ENCODE measurements around the gene RGS3. TPM values are rescaled to one million over a fixed set of nuclear protein-coding genes. Genes with fewer than 3 reads are reported as not detected.

Gene RGS3
- total and polyA plus RNA-seq, 2 of the 13 experiments (the other 11 are each of a cell fraction or from before 2014, with no cell fraction given): 17.1 to 28.8 TPM

- no peak overlapping the region for H2AFZ ChIP-seq (ENCODE audit: low read length)
- peak overlapping the region; percentile 97 for H3K4me2 ChIP-seq (ENCODE audit: low read depth, low read length)
- peaks cover 88% of the 10 kb centered on the region for H3K4me1 ChIP-seq (ENCODE audit: insufficient read depth, low read length)
- BruUV-seq (replicated peaks): no TSS peak
- ATAC-seq (no peak), FAIRE-seq (no peak), DNase-seq (ENCODE audit: low spot score) (no peak)
- peaks cover 71% of the 10 kb centered on the region for H3K79me2 ChIP-seq (ENCODE audit: insufficient read depth, low read length)
- H4K20me1 ChIP-seq (ENCODE audit: insufficient read depth, low read length): no peaks in the 10 kb centered on the region
- peak overlapping the region; percentile 21; the same call in 1 of the 2 replicates for H3K9ac ChIP-seq (ENCODE audit: insufficient read depth, low read depth, low read length)
- ChIA-PET CTCF (ENCODE audit: low intra/inter-chr PET ratio, low total read pairs) (no interaction called here), POLR2A (interaction anchor here (0.8 kb wide), 1 partner anchor 56 kb away, joined by 3 read pairs; the partner anchor contains the start of genes C9orf43 and POLE3)
- H3K27ac ChIP-seq (ENCODE audit: extremely low read length, insufficient read depth, low read length): no peak overlapping the region
- H3K36me3 ChIP-seq (replicated peaks in 1 of 2; ENCODE audit: control insufficient read depth in 1 of 2, insufficient read depth in 2 of 2, low read length in 2 of 2): 0 out of 5 replicates have a peak, but pooled peaks cover 0 to 1% of the 10 kb centered on the region in 2 experiments
- in situ Hi-C loops (cut with HindIII; ENCODE audit: extremely low pct_ligation_motif_present, low pct_unique_long_range_greater_than_20kb) (no loop called here), intact Hi-C loops (cut with micrococcal nuclease; ENCODE audit: unreplicated experiment) (no loop called here)
- H3K9me3 ChIP-seq (ENCODE audit: low read length): no peaks in the 10 kb centered on the region
- H3K27me3 ChIP-seq (ENCODE audit: control insufficient read depth in 1 of 2, insufficient read depth in 2 of 2, low read length in 2 of 2): no peaks in the 10 kb centered on the region
- 52% methylated on average over 2 of the region's 2 CpGs for WGBS (ENCODE audit: low lambda C conversion rate)
- H3K4me3 ChIP-seq (replicated peaks in 1 of 3; ENCODE audit: insufficient read depth in 1 of 3, low read depth in 2 of 3, low read length in 3 of 3): peak overlapping the region; percentile 37 to 92 (median 82)
- no peak for TF ChIP-seq TOE1 (CRISPR knock-in tag; IDR thresholded peaks at IDR 0.05)
These were observed 2.1 kb downstream of the RGS3 start for GRCh38 chr9:113465599-113466140.

GRCh38 chr9:113467183-113467582 is 3.7 kb downstream of the RGS3 start:
- ChIA-PET POLR2A (interaction anchor here (1.0 kb wide), 1 partner anchor 38 kb away, joined by 4 read pairs; no protein-coding TSS in a partner anchor), CTCF (ENCODE audit: low intra/inter-chr PET ratio, low total read pairs) (no interaction called here)
- 98% methylated on average over 2 of the region's 2 CpGs for WGBS (ENCODE audit: low lambda C conversion rate)
- no peaks in the 10 kb centered on the region for H3K27me3 ChIP-seq (ENCODE audit: control insufficient read depth in 1 of 2, insufficient read depth in 2 of 2, low read length in 2 of 2)
- no peak overlapping the region for H3K4me2 ChIP-seq (ENCODE audit: low read depth, low read length)
- H4K20me1 ChIP-seq (ENCODE audit: insufficient read depth, low read length): no peaks in the 10 kb centered on the region
- FAIRE-seq (no peak), ATAC-seq (no peak), DNase-seq (ENCODE audit: low spot score) (no peak)
- no peak overlapping the region for H2AFZ ChIP-seq (ENCODE audit: low read length)
- in situ Hi-C loops (cut with HindIII; ENCODE audit: extremely low pct_ligation_motif_present, low pct_unique_long_range_greater_than_20kb): no loop called here
- H3K9ac ChIP-seq (ENCODE audit: insufficient read depth, low read depth, low read length): no peak overlapping the region
- no peak overlapping the region for H3K4me3 ChIP-seq (replicated peaks in 1 of 3; ENCODE audit: insufficient read depth in 1 of 3, low read depth in 2 of 3, low read length in 3 of 3)
- H3K36me3 ChIP-seq (replicated peaks in 1 of 2; ENCODE audit: control insufficient read depth in 1 of 2, insufficient read depth in 2 of 2, low read length in 2 of 2): 0 out of 5 replicates have a peak, but pooled peaks cover 1 to 4% of the 10 kb centered on the region in 2 experiments
- H3K4me1 ChIP-seq (ENCODE audit: insufficient read depth, low read length): peaks cover 78% of the 10 kb centered on the region
- intact Hi-C loops (cut with micrococcal nuclease; ENCODE audit: unreplicated experiment): no loop called here
- no TSS peak for BruUV-seq (replicated peaks)
- no peaks in the 10 kb centered on the region for H3K9me3 ChIP-seq (ENCODE audit: low read length)
- H3K27ac ChIP-seq (ENCODE audit: extremely low read length, insufficient read depth, low read length): no peak overlapping the region
- peaks cover 83% of the 10 kb centered on the region for H3K79me2 ChIP-seq (ENCODE audit: insufficient read depth, low read length)
- TF ChIP-seq ZNF800 (CRISPR knock-in tag; IDR thresholded peaks at IDR 0.05) (no peak), ZNF619 (CRISPR knock-in tag; IDR thresholded peaks at IDR 0.05) (no peak), MXD1 (CRISPR knock-in tag; IDR thresholded peaks at IDR 0.05) (no peak), NFIB (CRISPR knock-in tag; IDR thresholded peaks at IDR 0.05; ENCODE audit: borderline replicate concordance) (no peak), ZNF563 (CRISPR knock-in tag; IDR thresholded peaks at IDR 0.05) (no peak), ZNF367 (CRISPR knock-in tag; IDR thresholded peaks at IDR 0.05; ENCODE audit: borderline replicate concordance) (no peak), SCMH1 (CRISPR knock-in tag; IDR thresholded peaks at IDR 0.05; ENCODE audit: borderline replicate concordance) (no peak), NFE2L2 (IDR thresholded peaks at IDR 0.05; ENCODE audit: low read length) (no peak), MATR3 (CRISPR knock-in tag; IDR thresholded peaks at IDR 0.05) (no peak), ZNF792 (CRISPR knock-in tag; IDR thresholded peaks at IDR 0.05) (no peak), ZNF484 (CRISPR knock-in tag; IDR thresholded peaks at IDR 0.05; ENCODE audit: borderline replicate concordance, low read depth) (no peak), ZNF430 (CRISPR knock-in tag; IDR thresholded peaks at IDR 0.05) (no peak), KDM3A (CRISPR knock-in tag; IDR thresholded peaks at IDR 0.05; ENCODE audit: low read depth) (no peak)
- TF ChIP-seq, protein P1, sequence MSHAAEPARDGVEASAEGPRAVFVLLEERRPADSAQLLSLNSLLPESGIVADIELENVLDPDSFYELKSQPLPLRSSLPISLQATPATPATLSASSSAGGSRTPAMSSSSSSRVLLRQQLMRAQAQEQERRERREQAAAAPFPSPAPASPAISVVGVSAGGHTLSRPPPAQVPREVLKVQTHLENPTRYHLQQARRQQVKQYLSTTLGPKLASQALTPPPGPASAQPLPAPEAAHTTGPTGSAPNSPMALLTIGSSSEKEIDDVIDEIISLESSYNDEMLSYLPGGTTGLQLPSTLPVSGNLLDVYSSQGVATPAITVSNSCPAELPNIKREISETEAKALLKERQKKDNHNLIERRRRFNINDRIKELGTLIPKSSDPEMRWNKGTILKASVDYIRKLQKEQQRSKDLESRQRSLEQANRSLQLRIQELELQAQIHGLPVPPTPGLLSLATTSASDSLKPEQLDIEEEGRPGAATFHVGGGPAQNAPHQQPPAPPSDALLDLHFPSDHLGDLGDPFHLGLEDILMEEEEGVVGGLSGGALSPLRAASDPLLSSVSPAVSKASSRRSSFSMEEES (CRISPR knock-in tag; IDR thresholded peaks at IDR 0.05): no peak
